ENCODE data around the gene AFF1. TPM values are rescaled to one million over a fixed set of nuclear protein-coding genes. Genes with fewer than 3 reads are reported as not detected.

Gene AFF1
- total RNA-seq, 1 donor from 2014 or later = 99.9 TPM

DNA sequence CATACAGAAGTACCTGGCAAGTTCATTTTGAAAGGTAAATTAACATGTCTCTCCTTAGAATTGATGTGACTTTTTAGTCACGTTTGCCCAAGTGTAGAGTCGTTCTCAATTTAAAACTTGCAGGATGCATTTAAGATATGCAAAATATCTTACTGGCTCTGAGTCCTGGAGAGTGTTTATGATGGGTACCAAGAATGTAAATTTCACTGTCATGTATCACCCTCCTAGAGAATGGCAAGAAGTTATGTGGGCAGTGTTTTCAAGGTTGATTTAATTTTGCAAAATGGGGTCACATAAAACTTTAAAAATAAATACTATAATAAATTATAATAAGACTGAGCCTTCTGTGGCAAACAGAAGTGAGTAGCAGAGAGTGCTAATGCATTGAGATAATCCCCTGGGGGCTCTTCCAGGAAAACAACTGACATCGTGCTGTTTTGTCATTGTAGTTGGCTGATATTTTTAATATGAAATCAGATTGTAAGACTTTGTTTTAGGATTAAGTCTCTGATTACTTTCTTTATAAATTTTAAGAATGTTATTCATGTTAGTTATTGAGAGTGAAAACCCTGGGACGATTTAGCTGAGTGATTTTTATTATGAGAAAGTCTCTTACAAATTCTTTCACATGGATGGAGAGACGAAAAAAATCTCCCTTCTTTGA lies 103.0 kb downstream of the AFF1 start:
- intact Hi-C loops (cut with DNase I) = no loop called here
- no peaks in the 10 kb centered on the region for H3K9me3 ChIP-seq
- DNase-seq (ENCODE audit: extremely low spot score in 2 of 2) = no peak
- TF ChIP-seq POLR2A (IDR thresholded peaks at IDR 0.05) = no peak
- TF ChIP-seq, protein P1, sequence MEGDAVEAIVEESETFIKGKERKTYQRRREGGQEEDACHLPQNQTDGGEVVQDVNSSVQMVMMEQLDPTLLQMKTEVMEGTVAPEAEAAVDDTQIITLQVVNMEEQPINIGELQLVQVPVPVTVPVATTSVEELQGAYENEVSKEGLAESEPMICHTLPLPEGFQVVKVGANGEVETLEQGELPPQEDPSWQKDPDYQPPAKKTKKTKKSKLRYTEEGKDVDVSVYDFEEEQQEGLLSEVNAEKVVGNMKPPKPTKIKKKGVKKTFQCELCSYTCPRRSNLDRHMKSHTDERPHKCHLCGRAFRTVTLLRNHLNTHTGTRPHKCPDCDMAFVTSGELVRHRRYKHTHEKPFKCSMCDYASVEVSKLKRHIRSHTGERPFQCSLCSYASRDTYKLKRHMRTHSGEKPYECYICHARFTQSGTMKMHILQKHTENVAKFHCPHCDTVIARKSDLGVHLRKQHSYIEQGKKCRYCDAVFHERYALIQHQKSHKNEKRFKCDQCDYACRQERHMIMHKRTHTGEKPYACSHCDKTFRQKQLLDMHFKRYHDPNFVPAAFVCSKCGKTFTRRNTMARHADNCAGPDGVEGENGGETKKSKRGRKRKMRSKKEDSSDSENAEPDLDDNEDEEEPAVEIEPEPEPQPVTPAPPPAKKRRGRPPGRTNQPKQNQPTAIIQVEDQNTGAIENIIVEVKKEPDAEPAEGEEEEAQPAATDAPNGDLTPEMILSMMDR (IDR thresholded peaks at IDR 0.05) = no peak
- TF ChIP-seq POLR2AphosphoS5 (IDR thresholded peaks at IDR 0.05; ENCODE audit: insufficient read depth in 1 of 2, low read depth in 1 of 2) = no peak
- no peaks in the 10 kb centered on the region for H3K36me3 ChIP-seq
- no peaks in the 10 kb centered on the region for H3K27me3 ChIP-seq
- H3K4me3 ChIP-seq = no peak overlapping the region
- peaks cover 93% of the 10 kb centered on the region for H3K4me1 ChIP-seq
- peak overlapping the region; percentile 76 for H3K27ac ChIP-seq

DNA sequence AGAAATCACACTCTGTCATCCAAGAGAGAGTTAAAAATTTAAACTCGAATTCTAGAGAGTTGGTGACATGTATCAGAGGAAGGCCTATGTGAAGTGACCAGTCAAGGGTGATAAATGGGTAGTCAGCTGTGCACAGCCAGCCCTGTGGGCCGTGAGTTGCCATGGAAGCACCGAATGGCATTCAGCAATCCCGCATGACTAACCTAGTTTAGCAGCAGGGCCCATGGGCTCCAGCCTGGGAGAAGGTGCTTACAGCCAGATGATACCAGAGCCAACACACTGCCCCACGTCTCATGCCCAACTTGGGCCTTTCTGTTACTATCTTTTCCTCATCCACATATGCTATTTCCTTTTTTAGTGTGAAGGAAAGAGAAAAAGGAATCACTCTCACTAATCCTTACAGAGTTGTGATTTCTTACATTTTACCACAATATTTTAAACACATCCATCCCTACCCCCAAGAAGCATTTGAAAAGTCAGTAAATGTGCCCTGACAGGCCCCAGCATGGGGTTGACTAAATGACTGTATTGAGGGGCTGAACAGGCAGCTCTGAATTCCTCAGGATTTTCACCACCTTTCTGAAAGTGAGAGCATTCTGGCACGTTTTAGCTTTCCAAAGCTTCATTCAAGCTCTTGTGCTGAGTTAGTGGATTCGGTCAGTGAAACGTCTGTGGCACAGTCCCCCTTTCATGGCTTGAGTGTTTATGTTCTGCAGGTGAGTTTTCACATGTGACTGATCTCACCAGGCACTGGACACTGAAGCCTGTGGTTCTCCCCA lies 104.2 kb downstream of the AFF1 start:
- TF ChIP-seq POLR2AphosphoS5 (IDR thresholded peaks at IDR 0.05; ENCODE audit: insufficient read depth in 1 of 2, low read depth in 1 of 2) = peak; percentile 26 to 31
- TF ChIP-seq, protein P1 (IDR thresholded peaks at IDR 0.05) = no peak
- no peak for TF ChIP-seq POLR2A (IDR thresholded peaks at IDR 0.05)
- Histone ChIP-seq H3K36me3 (no peaks in the 10 kb centered on the region), H3K4me3 (no peak overlapping the region), H3K4me1 (peaks cover 93% of the 10 kb centered on the region), H3K9me3 (no peaks in the 10 kb centered on the region), H3K27me3 (no peaks in the 10 kb centered on the region), H3K27ac (peak overlapping the region; percentile 76)
- no peak for DNase-seq (ENCODE audit: extremely low spot score in 2 of 2)
- intact Hi-C loops (cut with DNase I) = no loop called here

DNA sequence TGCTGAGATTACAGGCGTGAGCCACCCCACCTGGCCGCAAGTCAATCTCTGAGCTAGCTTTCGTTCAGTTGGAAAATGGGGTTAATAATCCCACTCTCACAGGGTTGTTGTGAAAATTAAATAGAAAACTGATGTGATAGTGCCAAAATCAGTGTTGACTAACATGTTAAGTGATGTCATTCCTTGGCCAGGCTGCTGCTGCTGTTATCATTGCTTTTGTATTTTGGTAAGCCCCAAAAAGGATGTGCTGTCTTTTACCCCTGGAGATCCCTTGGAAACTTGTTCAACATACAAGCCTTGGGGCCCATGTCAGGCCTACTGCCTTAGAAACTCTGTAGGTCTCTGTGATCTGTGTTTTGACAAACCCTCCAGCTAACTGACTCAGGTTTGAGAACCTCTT lies 106.3 kb downstream of the AFF1 start:
- no peaks in the 10 kb centered on the region for H3K9me3 ChIP-seq
- H3K27ac ChIP-seq = peak overlapping the region; percentile 47
- H3K36me3 ChIP-seq = no peaks in the 10 kb centered on the region
- H3K4me1 ChIP-seq = peaks cover 93% of the 10 kb centered on the region
- H3K27me3 ChIP-seq = no peaks in the 10 kb centered on the region
- DNase-seq (ENCODE audit: extremely low spot score in 2 of 2) = no peak
- no peak for TF ChIP-seq POLR2AphosphoS5 (IDR thresholded peaks at IDR 0.05; ENCODE audit: insufficient read depth in 1 of 2, low read depth in 1 of 2)
- TF ChIP-seq POLR2A (IDR thresholded peaks at IDR 0.05) = no peak
- TF ChIP-seq, protein P1 (IDR thresholded peaks at IDR 0.05) = no peak
- intact Hi-C loops (cut with DNase I) = loop anchor here (5.0 kb wide), 1 partner anchor 34 kb away; no protein-coding TSS in a partner anchor
- H3K4me3 ChIP-seq = no peak overlapping the region

DNA sequence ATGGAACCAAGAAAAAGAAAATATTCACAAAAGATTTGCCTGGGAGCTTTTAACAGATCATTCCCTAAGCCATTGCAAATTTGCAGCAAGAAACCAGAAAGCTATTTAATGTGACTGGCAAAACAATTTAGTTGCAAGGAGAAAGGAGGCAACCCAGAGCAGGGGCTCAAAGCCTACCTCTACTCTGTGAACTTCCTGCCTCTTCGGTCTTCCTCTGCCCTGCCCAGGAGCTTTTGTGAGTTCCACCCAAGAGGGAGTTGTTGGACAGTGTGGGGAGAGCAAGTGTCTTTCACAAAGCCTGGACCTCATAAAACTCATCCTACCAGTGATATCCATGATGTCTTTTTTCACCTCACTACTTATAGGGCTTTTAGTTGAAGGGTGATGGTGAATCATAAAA lies 107.4 kb downstream of the AFF1 start:
- no peaks in the 10 kb centered on the region for H3K9me3 ChIP-seq
- intact Hi-C loops (cut with DNase I) = loop anchor here (5.0 kb wide), 1 partner anchor 35 kb away; no protein-coding TSS in a partner anchor
- no peaks in the 10 kb centered on the region for H3K27me3 ChIP-seq
- H3K4me3 ChIP-seq = no peak overlapping the region
- TF ChIP-seq POLR2A (IDR thresholded peaks at IDR 0.05) (no peak), POLR2AphosphoS5 (IDR thresholded peaks at IDR 0.05; ENCODE audit: insufficient read depth in 1 of 2, low read depth in 1 of 2) (no peak)
- TF ChIP-seq, protein P1 (IDR thresholded peaks at IDR 0.05) = no peak
- H3K27ac ChIP-seq = peak overlapping the region; percentile 18
- H3K36me3 ChIP-seq = peaks cover 0 to 8% of the 10 kb centered on the region in 2 donors
- no peak for DNase-seq (ENCODE audit: extremely low spot score in 2 of 2)
- H3K4me1 ChIP-seq = peaks cover 93% of the 10 kb centered on the region
